A549 (cell line): ENCODE data around the gene KCNH2.

Experiments
- TF ChIP-seq, protein P1 (sequence below): fragments of >200 bp; sonication (Bioruptor Twin); formaldehyde crosslinking; IDR thresholded peaks from 3 replicates; pipeline ENCODE4 v1.6.1; 2016
- TF ChIP-seq, protein P2 (sequence below): fragments of >200 bp; sonication (Bioruptor Twin); formaldehyde crosslinking; IDR thresholded peaks from 3 replicates; pipeline ENCODE4 v1.5.1; 2016
- TF ChIP-seq, protein P3 (sequence below): fragments of 200-600 bp; sonication (generic); IDR thresholded peaks from 2 replicates; pipeline ENCODE4 v1.6.1; 2016; ENCODE audit warnings: antibody characterized with exemption, mild to moderate bottlenecking, moderate library complexity
- TF ChIP-seq, protein P4 (sequence below): IDR thresholded peaks from 2 replicates; pipeline ENCODE4 v1.6.1; 2012

DNA sequence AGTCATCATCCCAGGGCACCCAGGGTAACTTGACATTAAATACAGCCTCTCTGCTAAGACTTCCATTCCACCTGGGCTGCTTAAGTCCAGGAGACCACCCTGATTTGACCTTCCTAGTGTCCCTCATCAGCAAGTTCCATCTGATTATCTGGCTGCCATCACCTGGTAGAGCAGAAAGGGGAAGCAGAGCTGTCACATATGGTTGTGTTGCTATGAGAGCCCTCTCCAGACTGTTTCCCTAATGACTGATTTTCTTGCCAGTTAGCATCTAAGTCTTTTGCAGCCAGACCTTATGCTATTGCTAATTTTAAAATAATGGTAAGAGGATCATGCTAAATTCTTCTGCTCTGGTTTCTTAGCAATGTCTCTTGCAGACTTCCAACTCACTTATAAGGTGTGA, 38.7 kb downstream of the KCNH2 start:
- TF ChIP-seq, protein P1, sequence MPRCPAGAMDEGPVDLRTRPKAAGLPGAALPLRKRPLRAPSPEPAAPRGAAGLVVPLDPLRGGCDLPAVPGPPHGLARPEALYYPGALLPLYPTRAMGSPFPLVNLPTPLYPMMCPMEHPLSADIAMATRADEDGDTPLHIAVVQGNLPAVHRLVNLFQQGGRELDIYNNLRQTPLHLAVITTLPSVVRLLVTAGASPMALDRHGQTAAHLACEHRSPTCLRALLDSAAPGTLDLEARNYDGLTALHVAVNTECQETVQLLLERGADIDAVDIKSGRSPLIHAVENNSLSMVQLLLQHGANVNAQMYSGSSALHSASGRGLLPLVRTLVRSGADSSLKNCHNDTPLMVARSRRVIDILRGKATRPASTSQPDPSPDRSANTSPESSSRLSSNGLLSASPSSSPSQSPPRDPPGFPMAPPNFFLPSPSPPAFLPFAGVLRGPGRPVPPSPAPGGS, result no peak
- TF ChIP-seq, protein P2, sequence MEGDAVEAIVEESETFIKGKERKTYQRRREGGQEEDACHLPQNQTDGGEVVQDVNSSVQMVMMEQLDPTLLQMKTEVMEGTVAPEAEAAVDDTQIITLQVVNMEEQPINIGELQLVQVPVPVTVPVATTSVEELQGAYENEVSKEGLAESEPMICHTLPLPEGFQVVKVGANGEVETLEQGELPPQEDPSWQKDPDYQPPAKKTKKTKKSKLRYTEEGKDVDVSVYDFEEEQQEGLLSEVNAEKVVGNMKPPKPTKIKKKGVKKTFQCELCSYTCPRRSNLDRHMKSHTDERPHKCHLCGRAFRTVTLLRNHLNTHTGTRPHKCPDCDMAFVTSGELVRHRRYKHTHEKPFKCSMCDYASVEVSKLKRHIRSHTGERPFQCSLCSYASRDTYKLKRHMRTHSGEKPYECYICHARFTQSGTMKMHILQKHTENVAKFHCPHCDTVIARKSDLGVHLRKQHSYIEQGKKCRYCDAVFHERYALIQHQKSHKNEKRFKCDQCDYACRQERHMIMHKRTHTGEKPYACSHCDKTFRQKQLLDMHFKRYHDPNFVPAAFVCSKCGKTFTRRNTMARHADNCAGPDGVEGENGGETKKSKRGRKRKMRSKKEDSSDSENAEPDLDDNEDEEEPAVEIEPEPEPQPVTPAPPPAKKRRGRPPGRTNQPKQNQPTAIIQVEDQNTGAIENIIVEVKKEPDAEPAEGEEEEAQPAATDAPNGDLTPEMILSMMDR, result no peak
- TF ChIP-seq, protein P3, sequence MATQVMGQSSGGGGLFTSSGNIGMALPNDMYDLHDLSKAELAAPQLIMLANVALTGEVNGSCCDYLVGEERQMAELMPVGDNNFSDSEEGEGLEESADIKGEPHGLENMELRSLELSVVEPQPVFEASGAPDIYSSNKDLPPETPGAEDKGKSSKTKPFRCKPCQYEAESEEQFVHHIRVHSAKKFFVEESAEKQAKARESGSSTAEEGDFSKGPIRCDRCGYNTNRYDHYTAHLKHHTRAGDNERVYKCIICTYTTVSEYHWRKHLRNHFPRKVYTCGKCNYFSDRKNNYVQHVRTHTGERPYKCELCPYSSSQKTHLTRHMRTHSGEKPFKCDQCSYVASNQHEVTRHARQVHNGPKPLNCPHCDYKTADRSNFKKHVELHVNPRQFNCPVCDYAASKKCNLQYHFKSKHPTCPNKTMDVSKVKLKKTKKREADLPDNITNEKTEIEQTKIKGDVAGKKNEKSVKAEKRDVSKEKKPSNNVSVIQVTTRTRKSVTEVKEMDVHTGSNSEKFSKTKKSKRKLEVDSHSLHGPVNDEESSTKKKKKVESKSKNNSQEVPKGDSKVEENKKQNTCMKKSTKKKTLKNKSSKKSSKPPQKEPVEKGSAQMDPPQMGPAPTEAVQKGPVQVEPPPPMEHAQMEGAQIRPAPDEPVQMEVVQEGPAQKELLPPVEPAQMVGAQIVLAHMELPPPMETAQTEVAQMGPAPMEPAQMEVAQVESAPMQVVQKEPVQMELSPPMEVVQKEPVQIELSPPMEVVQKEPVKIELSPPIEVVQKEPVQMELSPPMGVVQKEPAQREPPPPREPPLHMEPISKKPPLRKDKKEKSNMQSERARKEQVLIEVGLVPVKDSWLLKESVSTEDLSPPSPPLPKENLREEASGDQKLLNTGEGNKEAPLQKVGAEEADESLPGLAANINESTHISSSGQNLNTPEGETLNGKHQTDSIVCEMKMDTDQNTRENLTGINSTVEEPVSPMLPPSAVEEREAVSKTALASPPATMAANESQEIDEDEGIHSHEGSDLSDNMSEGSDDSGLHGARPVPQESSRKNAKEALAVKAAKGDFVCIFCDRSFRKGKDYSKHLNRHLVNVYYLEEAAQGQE, result no peak
- TF ChIP-seq, protein P4, sequence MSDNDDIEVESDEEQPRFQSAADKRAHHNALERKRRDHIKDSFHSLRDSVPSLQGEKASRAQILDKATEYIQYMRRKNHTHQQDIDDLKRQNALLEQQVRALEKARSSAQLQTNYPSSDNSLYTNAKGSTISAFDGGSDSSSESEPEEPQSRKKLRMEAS, result no peak
